ENCODE results near the gene DIDO1. TPM values are rescaled to one million over a fixed set of nuclear protein-coding genes. Genes with fewer than 3 reads are reported as not detected.
"Not testable (repeated sequence)": the region's sequence is repeated elsewhere in the genome, so short reads cannot be mapped to it uniquely, and the experiment has no call there.

DIDO1 gene
- total and polyA plus RNA-seq, 4 experiments from 2014 or later = 24.7 to 129 (median 83.5) TPM

DNA sequence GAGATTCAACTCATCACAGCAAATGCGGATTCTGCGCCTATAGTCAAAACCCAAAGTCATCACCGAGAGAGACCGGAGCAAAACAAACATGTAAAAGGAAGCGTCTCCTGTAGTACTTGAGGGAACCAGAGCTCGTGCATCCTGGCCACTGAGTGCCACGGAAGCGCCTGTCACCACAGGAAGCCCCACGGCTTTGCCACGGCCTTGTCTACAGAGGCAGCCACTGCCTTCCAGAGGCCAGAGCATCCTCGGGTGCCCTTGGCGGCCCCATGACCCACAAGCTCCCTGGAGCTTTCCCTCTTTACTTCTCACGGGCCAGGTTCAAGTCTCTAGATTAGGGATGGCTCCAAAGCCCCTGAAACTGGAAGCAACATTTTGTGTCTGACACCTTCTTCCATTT, 72.2 kb downstream of the DIDO1 start:
- no peaks in the 10 kb centered on the region for H3K9me3 Mint-ChIP-seq
- no peak overlapping the region for H3K27ac ChIP-seq (ENCODE audit: low read depth, low read length)
- intact Hi-C loops (cut with micrococcal nuclease) = no loop called here

DNA sequence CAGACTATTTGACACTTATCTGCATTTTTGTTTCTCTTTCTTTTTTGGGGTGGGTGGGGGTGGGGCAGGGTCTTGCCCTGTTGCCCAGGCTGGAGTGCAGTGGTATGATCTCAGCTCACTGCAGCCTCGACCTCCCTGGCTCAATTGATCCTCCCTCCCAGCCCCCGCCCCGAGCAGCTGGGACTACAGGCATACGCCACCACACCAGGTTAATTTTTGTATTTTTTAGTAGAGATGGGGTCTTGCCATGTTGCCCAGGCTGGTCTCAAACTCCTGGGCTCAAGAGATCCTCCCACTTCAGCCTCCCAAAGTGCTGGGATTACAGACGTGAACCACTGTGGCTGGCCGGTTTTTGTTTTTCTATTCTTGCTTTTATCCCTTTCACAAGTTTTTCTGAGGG, 73.0 kb downstream of the DIDO1 start:
- H3K27me3 Mint-ChIP-seq; H3K9me3 ChIP-seq (ENCODE audit: control insufficient read depth in 1 of 2, low read length in 2 of 2); POLR2A ChIA-PET (ENCODE audit: partially characterized antibody); CTCF ChIA-PET (ENCODE audit: partially characterized antibody); H3K27me3 ChIP-seq (ENCODE audit: insufficient read depth, low read length); H3K4me3 ChIP-seq (ENCODE audit: low read length in 2 of 2); H3K4me1 ChIP-seq (ENCODE audit: insufficient read depth, low read length); H3K27ac ChIP-seq (ENCODE audit: low read depth, low read length); H3K9me3 Mint-ChIP-seq; DNase-seq; H3K4me1 Mint-ChIP-seq; intact Hi-C loops (cut with micrococcal nuclease); H3K27ac Mint-ChIP-seq; H3K4me3 Mint-ChIP-seq: not testable (repeated sequence)
- H3K36me3 Mint-ChIP-seq = peaks cover 28 to 30% of the 10 kb centered on the region in 2 donors
- H3K36me3 ChIP-seq (ENCODE audit: insufficient read depth, low read length) = peaks cover 13% of the 10 kb centered on the region

More for the DNA sequence above, 72.2 kb downstream of the DIDO1 start:
- no peaks in the 10 kb centered on the region for H3K27me3 ChIP-seq (ENCODE audit: insufficient read depth, low read length)
- no peaks in the 10 kb centered on the region for H3K27me3 Mint-ChIP-seq
- ChIA-PET POLR2A (ENCODE audit: partially characterized antibody) (no interaction called here), CTCF (ENCODE audit: partially characterized antibody) (no interaction called here)
- H3K4me3 ChIP-seq (ENCODE audit: low read length in 2 of 2) = no peak overlapping the region
- H3K4me1 Mint-ChIP-seq = peaks cover 0 to 2% (median 0%) of the 10 kb centered on the region in 4 donors
- no peak for DNase-seq
- H3K4me1 ChIP-seq (ENCODE audit: insufficient read depth, low read length) = no peaks in the 10 kb centered on the region
- peaks cover 13% of the 10 kb centered on the region for H3K36me3 ChIP-seq (ENCODE audit: insufficient read depth, low read length)
- H3K9me3 ChIP-seq (ENCODE audit: control insufficient read depth in 1 of 2, low read length in 2 of 2) = no peaks in the 10 kb centered on the region
- no peak overlapping the region for H3K27ac Mint-ChIP-seq
- no peak overlapping the region for H3K4me3 Mint-ChIP-seq
- peaks cover 28 to 30% of the 10 kb centered on the region in 2 donors for H3K36me3 Mint-ChIP-seq

DNA sequence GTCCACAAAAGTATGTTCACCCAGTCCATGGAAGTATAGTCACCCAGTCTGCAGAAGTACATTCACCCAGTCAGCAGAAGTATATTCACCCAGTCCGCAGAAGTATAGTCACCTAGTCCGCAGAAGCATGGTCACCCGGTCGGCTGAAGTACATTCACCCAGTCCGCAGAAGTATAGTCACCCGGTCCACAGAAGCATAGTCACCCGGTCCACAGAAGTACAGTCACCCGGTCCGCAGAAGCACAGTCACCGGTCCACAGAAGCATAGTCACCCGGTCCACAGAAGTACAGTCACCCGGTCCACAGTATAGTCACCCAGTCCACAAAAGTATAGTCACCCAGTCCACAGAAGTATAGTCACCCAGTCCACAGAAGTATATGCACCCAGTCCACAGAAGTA, 73.5 kb downstream of the DIDO1 start:
- Histone ChIP-seq H3K9me3 (ENCODE audit: control insufficient read depth in 1 of 2, low read length in 2 of 2) (no peaks in the 10 kb centered on the region), H3K27ac (ENCODE audit: low read depth, low read length) (no peak overlapping the region), H3K27me3 (ENCODE audit: insufficient read depth, low read length) (no peaks in the 10 kb centered on the region), H3K36me3 (ENCODE audit: insufficient read depth, low read length) (peaks cover 13% of the 10 kb centered on the region), H3K4me1 (ENCODE audit: insufficient read depth, low read length) (no peaks in the 10 kb centered on the region), H3K4me3 (ENCODE audit: low read length in 2 of 2) (no peak overlapping the region)
- no peak overlapping the region for H3K4me3 Mint-ChIP-seq
- H3K27ac Mint-ChIP-seq = no peak overlapping the region
- H3K36me3 Mint-ChIP-seq = peaks cover 24 to 31% of the 10 kb centered on the region in 2 donors
- H3K4me1 Mint-ChIP-seq = peaks cover 0 to 1% (median 0%) of the 10 kb centered on the region in 4 donors
- H3K27me3 Mint-ChIP-seq = no peaks in the 10 kb centered on the region
- intact Hi-C loops (cut with micrococcal nuclease) = no loop called here
- no peak for DNase-seq
- POLR2A ChIA-PET (ENCODE audit: partially characterized antibody) = no interaction called here
- peaks cover 0 to 2% (median 0%) of the 10 kb centered on the region in 8 donors for H3K9me3 Mint-ChIP-seq
- CTCF ChIA-PET (ENCODE audit: partially characterized antibody) = no interaction called here

DNA sequence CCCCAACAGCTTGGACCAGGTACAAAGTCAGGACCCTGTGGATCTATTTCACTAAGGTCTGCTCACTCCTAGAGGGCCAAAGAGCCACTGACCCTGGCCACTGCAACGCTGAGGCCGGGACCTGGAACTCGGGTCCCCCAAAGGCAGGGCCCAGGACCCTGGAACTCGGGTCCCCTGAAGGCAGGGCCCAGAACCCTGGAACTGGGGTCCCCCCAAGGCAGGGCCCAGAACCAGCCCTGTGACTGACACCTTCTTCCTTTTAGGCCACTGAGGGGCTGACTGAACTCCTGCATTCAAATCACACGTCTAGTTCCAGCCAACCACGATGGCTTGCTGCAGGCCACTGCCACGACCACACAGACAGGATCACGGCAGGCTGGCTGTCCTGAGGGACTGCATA, 74.1 kb downstream of the DIDO1 start:
- H3K27me3 ChIP-seq (ENCODE audit: insufficient read depth, low read length) = no peaks in the 10 kb centered on the region
- Mint-ChIP-seq H3K27me3 (no peaks in the 10 kb centered on the region), H3K4me1 (peaks cover 0 to 1% (median 0%) of the 10 kb centered on the region in 4 donors), H3K9me3 (peaks cover 0 to 2% (median 0%) of the 10 kb centered on the region in 8 donors), H3K36me3 (peaks cover 19 to 28% of the 10 kb centered on the region in 2 donors), H3K4me3 (no peak overlapping the region), H3K27ac (no peak overlapping the region)
- H3K36me3 ChIP-seq (ENCODE audit: insufficient read depth, low read length) = peaks cover 13% of the 10 kb centered on the region
- H3K4me3 ChIP-seq (ENCODE audit: low read length in 2 of 2) = no peak overlapping the region
- CTCF ChIA-PET (ENCODE audit: partially characterized antibody) = no interaction called here
- H3K4me1 ChIP-seq (ENCODE audit: insufficient read depth, low read length) = no peaks in the 10 kb centered on the region
- no peaks in the 10 kb centered on the region for H3K9me3 ChIP-seq (ENCODE audit: control insufficient read depth in 1 of 2, low read length in 2 of 2)
- POLR2A ChIA-PET (ENCODE audit: partially characterized antibody) = no interaction called here
- no peak for DNase-seq
- H3K27ac ChIP-seq (ENCODE audit: low read depth, low read length) = no peak overlapping the region
- intact Hi-C loops (cut with micrococcal nuclease) = no loop called here

DNA sequence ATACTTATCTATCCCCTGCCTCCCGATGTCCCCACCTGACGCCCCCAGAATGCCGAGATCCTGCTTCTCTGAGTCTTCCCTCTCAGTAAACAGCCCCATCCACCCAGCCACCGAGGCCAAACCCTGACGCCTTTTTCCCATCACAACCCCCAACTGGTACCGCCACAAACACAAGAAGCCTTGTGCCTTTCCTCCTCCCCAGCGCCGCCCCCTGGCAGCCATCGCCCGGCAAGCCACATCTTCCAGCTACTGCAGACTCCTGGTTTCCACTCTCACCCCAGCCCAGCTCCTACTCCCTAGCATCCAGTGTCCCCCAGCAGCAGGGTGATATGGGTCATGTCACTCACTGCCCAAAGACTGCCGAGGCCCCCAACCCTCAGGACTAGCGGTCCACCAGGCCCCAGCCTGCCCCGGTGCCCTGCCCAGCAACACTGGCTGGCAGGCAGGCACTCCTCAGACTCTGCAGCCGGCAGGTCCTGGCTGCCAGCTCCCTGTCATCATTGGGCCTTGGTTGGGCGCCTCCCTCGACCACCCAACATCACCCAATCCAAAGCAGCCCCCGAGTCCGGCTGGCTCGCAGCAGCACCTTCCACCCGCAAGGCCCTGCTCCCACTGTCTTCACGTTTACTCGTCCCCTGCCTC, 75.9 kb downstream of the DIDO1 start:
- H3K27ac Mint-ChIP-seq = peak overlapping the region in 1 of 7 donors; percentile 40
- intact Hi-C loops (cut with micrococcal nuclease) = no loop called here

DNA sequence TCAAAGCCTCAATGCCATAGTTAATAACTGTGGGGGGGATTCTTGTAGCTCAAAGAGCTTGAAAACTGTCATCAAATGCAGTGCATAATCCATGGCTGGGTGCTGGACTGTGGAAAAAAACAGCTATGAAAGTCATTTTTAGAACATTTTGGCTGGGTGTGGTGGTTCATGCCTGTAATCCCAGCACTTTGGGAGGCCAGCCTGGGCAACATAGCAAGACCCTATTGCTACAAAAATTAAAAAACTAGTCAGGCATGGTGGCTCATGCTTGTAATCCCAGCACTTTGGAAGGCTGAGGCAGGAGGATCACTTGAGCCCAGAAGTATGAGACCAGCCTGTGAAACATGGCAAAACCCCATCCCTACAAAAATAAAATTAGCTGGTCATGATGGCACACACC, 76.9 kb downstream of the DIDO1 start:
- no peak for DNase-seq
- H3K9me3 ChIP-seq (ENCODE audit: control insufficient read depth in 1 of 2, low read length in 2 of 2) = no peaks in the 10 kb centered on the region
- Mint-ChIP-seq H3K36me3 (peaks cover 20 to 21% of the 10 kb centered on the region in 2 donors), H3K27me3 (no peaks in the 10 kb centered on the region), H3K4me3 (no peak overlapping the region), H3K27ac (no peak overlapping the region), H3K4me1 (peaks cover 0 to 1% (median 0%) of the 10 kb centered on the region in 4 donors), H3K9me3 (peaks cover 0 to 2% (median 0%) of the 10 kb centered on the region in 8 donors)
- intact Hi-C loops (cut with micrococcal nuclease) = no loop called here
- H3K4me3 ChIP-seq (ENCODE audit: low read length in 2 of 2) = no peak overlapping the region
- POLR2A ChIA-PET (ENCODE audit: partially characterized antibody) = no interaction called here
- H3K27ac ChIP-seq (ENCODE audit: low read depth, low read length) = no peak overlapping the region
- no peaks in the 10 kb centered on the region for H3K27me3 ChIP-seq (ENCODE audit: insufficient read depth, low read length)
- H3K4me1 ChIP-seq (ENCODE audit: insufficient read depth, low read length) = no peaks in the 10 kb centered on the region
- H3K36me3 ChIP-seq (ENCODE audit: insufficient read depth, low read length) = peaks cover 2% of the 10 kb centered on the region
- CTCF ChIA-PET (ENCODE audit: partially characterized antibody) = no interaction called here

More for the DNA sequence above, 75.9 kb downstream of the DIDO1 start:
- H3K4me1 ChIP-seq (ENCODE audit: insufficient read depth, low read length) = no peaks in the 10 kb centered on the region
- H3K9me3 Mint-ChIP-seq = peaks cover 0 to 2% (median 0%) of the 10 kb centered on the region in 8 donors
- DNase-seq = no peak
- no peaks in the 10 kb centered on the region for H3K9me3 ChIP-seq (ENCODE audit: control insufficient read depth in 1 of 2, low read length in 2 of 2)
- H3K4me3 ChIP-seq (ENCODE audit: low read length in 2 of 2) = no peak overlapping the region
- peaks cover 20 to 23% of the 10 kb centered on the region in 2 donors for H3K36me3 Mint-ChIP-seq
- no peaks in the 10 kb centered on the region for H3K27me3 Mint-ChIP-seq
- CTCF ChIA-PET (ENCODE audit: partially characterized antibody) = no interaction called here
- H3K4me3 Mint-ChIP-seq = no peak overlapping the region
- H3K27me3 ChIP-seq (ENCODE audit: insufficient read depth, low read length) = no peaks in the 10 kb centered on the region
- peaks cover 8% of the 10 kb centered on the region for H3K36me3 ChIP-seq (ENCODE audit: insufficient read depth, low read length)
- no peak overlapping the region for H3K27ac ChIP-seq (ENCODE audit: low read depth, low read length)
- POLR2A ChIA-PET (ENCODE audit: partially characterized antibody) = no interaction called here
- H3K4me1 Mint-ChIP-seq = peaks cover 0 to 1% (median 0%) of the 10 kb centered on the region in 4 donors

DNA sequence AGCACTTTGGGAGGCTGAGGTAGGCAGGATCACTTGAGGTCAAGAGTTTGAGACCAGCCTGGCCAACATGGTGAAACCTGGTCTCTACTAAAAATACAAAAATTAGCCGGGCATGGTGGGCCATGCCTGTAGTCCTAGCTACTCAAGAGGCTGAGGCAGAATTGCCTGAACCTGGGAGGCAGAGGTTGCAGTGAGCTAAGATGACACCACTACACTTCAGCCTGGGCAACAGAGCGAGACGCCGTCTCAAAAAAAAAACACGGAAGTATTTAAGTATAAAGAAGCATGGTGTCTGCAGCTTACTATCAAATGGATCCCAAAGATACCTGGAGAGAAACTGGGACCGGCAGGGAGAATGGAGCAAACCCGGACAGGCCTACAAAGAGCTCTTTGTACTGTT, 77.4 kb downstream of the DIDO1 start:
- H3K9me3 ChIP-seq (ENCODE audit: control insufficient read depth in 1 of 2, low read length in 2 of 2); DNase-seq; H3K27ac Mint-ChIP-seq; H3K4me1 Mint-ChIP-seq; H3K9me3 Mint-ChIP-seq; H3K27ac ChIP-seq (ENCODE audit: low read depth, low read length); H3K27me3 ChIP-seq (ENCODE audit: insufficient read depth, low read length); H3K4me1 ChIP-seq (ENCODE audit: insufficient read depth, low read length); CTCF ChIA-PET (ENCODE audit: partially characterized antibody); H3K36me3 ChIP-seq (ENCODE audit: insufficient read depth, low read length); H3K4me3 ChIP-seq (ENCODE audit: low read length in 2 of 2); H3K4me3 Mint-ChIP-seq; intact Hi-C loops (cut with micrococcal nuclease); H3K27me3 Mint-ChIP-seq; POLR2A ChIA-PET (ENCODE audit: partially characterized antibody): not testable (repeated sequence)
- peaks cover 18 to 22% of the 10 kb centered on the region in 2 donors for H3K36me3 Mint-ChIP-seq
